ENCODE measurements around the gene FBXO45.
"Not testable (repeated sequence)": the region's sequence is repeated elsewhere in the genome, so short reads cannot be mapped to it uniquely, and the experiment has no call there.

FBXO45 gene

GRCh38 chr3:196619627-196620026 is 51.2 kb downstream of the FBXO45 start:
- DNase-seq = not testable (repeated sequence)

- no peak for DNase-seq
Observed at GRCh38 chr3:196620161-196620604, 51.7 kb downstream of the FBXO45 start.

GRCh38 chr3:196620684-196621083 is 52.2 kb downstream of the FBXO45 start:
- DNase-seq = no peak

GRCh38 chr3:196621611-196622010 is 53.2 kb downstream of the FBXO45 start:
- DNase-seq = no peak

GRCh38 chr3:196624067-196624790 is 55.8 kb downstream of the FBXO45 start:
- DNase-seq = peak; percentile 58

GRCh38 chr3:196624907-196625306 is 56.4 kb downstream of the FBXO45 start:
- DNase-seq = no peak

- no peak for DNase-seq
Observed at GRCh38 chr3:196625331-196625730, 56.9 kb downstream of the FBXO45 start.

- DNase-seq = no peak
Observed at GRCh38 chr3:196627918-196628231, 59.4 kb downstream of the FBXO45 start.

GRCh38 chr3:196629228-196629627 is 60.8 kb downstream of the FBXO45 start:
- no peak for DNase-seq

- peak; percentile 75 for DNase-seq
Observed at GRCh38 chr3:196631682-196632045, 63.2 kb downstream of the FBXO45 start.

- DNase-seq = peak; percentile 97
Observed at GRCh38 chr3:196632046-196632751, 63.7 kb downstream of the FBXO45 start.

GRCh38 chr3:196633555-196634151 is 65.2 kb downstream of the FBXO45 start:
- DNase-seq = peak; percentile 26

GRCh38 chr3:196634224-196634623 is 65.8 kb downstream of the FBXO45 start:
- DNase-seq = no peak

- DNase-seq = no peak
Observed at GRCh38 chr3:196634829-196635228, 66.4 kb downstream of the FBXO45 start.

GRCh38 chr3:196636369-196637349 is 68.2 kb downstream of the FBXO45 start:
- no peak for DNase-seq

- peak; percentile 23 for DNase-seq
Observed at GRCh38 chr3:196637941-196638340, 69.5 kb downstream of the FBXO45 start.

Data from OCI-M1 (cell line).